Lower leg skin (tissue), 3 donors: ENCODE results near the gene ELOVL1.

Experiments
- POLR2A ChIP-seq, 2 donors: fragments of 450-650 bp; IDR thresholded peaks; one replicate each; pipeline ENCODE4 v1.6.1; 2016 to 2017; ENCODE audit warnings: antibody characterized with exemption in 2 of 2, mild to moderate bottlenecking in 1 of 2, moderate library complexity in 1 of 2
- TF ChIP-seq, protein P1 (sequence below), 3 donors: fragments of 450-650 bp; IDR thresholded peaks; one replicate each; pipeline ENCODE4 v1.5.1; 2016; ENCODE audit warnings: antibody characterized with exemption in 3 of 3, mild to moderate bottlenecking in 3 of 3, moderate library complexity in 2 of 3

GRCh38 chr1:43313771-43314170 is 54.0 kb downstream of the ELOVL1 start:
- TF ChIP-seq, protein P1, sequence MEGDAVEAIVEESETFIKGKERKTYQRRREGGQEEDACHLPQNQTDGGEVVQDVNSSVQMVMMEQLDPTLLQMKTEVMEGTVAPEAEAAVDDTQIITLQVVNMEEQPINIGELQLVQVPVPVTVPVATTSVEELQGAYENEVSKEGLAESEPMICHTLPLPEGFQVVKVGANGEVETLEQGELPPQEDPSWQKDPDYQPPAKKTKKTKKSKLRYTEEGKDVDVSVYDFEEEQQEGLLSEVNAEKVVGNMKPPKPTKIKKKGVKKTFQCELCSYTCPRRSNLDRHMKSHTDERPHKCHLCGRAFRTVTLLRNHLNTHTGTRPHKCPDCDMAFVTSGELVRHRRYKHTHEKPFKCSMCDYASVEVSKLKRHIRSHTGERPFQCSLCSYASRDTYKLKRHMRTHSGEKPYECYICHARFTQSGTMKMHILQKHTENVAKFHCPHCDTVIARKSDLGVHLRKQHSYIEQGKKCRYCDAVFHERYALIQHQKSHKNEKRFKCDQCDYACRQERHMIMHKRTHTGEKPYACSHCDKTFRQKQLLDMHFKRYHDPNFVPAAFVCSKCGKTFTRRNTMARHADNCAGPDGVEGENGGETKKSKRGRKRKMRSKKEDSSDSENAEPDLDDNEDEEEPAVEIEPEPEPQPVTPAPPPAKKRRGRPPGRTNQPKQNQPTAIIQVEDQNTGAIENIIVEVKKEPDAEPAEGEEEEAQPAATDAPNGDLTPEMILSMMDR (IDR thresholded peaks at IDR 0.05), result no peak
- TF ChIP-seq POLR2A (IDR thresholded peaks at IDR 0.05), result no peak
